Peyer's patch (tissue), 4 donors: ENCODE measurements around the gene C1orf116.

Experiments used
- POLR2A ChIP-seq, 2 donors: fragments of 450-650 bp; IDR thresholded peaks; one replicate each; pipeline ENCODE4 v1.5.1; 2017; ENCODE audit warnings: antibody characterized with exemption in 2 of 2, mild to moderate bottlenecking in 2 of 2, moderate library complexity in 2 of 2
- TF ChIP-seq, protein P1 (sequence below), 6 experiments: fragments of 450-650 bp in 4 of 6; fragments of 200-600 bp in 2 of 6; sonication (generic) in 1 of 6; IDR thresholded peaks; one replicate each; pipeline ENCODE4 v1.5.1; 2017 to 2019; ENCODE audit warnings: antibody characterized with exemption in 6 of 6, mild to moderate bottlenecking in 3 of 6, moderate library complexity in 1 of 6

DNA sequence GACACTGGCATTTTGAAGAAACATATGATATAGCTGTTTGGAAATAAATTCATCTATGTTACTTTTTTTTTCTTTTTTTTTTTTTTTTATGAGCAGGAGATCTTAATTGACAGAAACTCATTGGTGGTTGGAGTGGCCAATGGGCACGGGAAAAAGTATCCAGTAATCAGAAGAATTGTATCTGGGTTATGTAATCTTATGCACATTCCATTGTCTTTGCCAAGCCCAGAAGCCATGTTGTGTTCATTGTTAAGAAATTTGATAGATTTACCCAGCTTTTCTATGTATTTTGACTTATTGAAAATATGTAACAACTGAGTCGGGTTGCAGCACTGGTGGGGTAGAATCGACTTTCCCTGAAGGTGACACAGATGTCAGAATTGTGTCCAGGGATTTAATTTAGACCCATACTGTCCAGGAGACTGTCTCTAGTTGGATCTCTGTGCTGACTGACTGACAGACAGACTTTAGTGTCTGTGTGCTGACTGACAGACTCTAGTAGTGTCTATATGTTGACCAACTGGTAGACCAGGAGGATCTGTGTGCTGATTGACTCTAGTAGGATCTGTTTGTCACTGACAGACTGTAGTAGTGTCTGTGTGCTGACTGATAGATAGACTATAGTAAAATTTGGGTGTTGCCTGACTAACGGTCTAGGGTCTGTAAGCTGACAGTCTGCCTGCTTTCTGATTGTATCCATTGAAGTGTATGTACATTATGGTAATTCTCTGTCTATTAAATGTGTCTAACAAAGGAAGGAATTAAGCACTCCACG is 43.8 kb upstream of the C1orf116 start:
- TF ChIP-seq, protein P1, sequence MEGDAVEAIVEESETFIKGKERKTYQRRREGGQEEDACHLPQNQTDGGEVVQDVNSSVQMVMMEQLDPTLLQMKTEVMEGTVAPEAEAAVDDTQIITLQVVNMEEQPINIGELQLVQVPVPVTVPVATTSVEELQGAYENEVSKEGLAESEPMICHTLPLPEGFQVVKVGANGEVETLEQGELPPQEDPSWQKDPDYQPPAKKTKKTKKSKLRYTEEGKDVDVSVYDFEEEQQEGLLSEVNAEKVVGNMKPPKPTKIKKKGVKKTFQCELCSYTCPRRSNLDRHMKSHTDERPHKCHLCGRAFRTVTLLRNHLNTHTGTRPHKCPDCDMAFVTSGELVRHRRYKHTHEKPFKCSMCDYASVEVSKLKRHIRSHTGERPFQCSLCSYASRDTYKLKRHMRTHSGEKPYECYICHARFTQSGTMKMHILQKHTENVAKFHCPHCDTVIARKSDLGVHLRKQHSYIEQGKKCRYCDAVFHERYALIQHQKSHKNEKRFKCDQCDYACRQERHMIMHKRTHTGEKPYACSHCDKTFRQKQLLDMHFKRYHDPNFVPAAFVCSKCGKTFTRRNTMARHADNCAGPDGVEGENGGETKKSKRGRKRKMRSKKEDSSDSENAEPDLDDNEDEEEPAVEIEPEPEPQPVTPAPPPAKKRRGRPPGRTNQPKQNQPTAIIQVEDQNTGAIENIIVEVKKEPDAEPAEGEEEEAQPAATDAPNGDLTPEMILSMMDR (IDR thresholded peaks at IDR 0.05): no peak
- TF ChIP-seq POLR2A (IDR thresholded peaks at IDR 0.05): no peak
